ENCODE data around the gene CTIF.

Gene CTIF

DNA sequence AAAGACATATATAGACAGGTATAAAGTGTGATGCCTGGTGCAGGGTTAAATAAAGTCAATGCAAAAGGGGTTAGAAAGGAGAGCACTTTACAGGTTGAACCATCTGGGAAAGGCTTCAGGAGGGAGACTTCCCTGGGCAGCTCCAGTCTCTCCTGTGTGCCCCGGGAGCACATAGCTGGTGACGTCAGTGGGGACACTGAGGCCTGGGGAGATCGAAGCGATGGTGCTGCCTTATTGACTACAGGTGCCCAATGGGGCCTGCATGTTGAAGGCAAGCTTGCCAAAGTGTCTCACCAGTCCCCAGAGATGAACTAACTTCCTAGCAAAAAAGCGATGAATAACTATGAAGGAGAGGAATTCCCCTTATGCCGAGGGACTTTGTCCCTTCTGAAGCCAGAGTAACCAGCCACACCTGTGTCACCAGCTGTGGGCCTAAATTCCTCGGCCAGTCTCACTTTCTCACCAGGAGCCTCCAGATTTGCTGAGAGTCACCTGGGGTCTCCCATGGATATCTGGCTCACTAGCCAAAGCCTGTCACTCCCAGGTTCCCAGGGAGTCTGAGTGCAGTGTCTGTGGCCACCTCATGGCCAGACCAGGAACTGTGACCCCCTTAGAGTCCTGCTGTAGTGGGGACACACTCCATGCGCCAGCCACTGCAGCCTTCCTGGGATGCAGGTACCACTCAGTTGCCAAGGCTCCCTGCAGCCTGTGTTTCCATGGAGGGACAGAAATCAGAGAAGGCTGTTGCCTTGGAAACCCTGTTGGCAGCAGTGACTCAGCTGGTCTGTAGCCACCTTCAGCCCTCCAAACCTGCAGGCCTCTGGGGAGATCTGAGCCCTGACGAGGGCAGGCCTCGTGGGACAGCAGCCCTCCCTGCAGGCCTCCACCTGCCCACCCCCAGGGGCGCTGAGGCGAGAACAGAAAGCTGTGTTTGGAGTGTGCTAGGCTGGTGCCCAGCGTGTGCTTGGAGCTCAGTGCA, 128.7 kb downstream of the CTIF start:
- DNase-seq (ENCODE audit: low read depth) = no peak

DNA sequence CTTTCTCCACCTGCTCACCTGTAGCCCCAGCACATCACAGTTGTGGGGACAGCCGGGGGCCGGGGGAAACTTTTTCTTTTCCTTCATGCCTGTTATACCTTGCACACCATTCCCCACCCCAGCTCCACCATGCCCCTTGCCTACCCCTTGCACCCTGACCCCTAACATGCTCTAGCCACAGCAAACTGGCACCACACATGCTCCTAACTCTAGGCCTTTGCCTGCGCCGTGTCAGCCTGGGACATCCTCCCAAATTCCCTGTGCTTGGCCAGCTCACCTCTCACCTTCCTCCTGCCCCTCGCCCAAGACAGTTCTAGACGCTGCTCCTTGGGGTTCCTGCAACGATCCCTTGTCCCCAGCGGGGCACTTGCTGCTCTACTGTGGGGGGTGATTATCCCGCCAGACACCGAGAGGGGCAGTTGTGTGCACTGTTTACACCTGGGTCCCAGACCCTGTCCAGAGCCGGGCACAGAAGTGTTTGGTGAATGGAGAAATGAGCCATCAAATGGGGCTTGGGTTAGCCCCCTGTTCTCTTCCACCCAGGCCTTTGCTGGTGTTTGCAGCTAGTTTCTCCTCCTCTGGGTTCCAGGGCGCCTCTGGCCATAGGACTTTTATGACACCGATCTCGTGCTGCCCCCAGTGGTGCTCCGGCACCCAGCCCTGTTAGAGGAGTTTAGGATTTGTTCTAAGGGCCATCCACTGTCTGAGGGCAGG, 129.8 kb downstream of the CTIF start:
- DNase-seq (ENCODE audit: low read depth) = no peak

DNA sequence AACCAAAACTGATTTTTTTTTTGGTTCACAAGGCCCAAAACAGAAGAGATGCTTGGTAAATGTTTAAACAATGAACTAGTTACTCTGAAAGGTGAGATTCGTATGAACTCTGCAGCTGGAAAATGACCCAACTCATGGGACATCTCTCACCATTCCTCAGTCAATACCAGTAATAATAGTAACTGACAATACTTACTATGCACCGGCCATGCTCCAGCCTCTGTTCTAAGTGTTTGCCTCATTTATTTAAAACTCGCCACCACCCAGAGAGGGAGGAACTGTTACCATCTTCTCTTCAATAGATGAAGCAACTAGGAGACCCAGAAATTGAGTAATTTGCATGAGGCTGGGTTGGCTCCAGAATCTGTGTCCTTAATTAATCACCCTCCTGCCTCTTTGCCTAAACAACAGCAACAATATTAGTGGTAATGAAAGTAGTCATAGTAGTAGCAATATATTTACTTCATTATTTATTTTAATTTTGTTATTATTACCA, 130.4 kb downstream of the CTIF start:
- DNase-seq (ENCODE audit: low read depth) = no peak

DNA sequence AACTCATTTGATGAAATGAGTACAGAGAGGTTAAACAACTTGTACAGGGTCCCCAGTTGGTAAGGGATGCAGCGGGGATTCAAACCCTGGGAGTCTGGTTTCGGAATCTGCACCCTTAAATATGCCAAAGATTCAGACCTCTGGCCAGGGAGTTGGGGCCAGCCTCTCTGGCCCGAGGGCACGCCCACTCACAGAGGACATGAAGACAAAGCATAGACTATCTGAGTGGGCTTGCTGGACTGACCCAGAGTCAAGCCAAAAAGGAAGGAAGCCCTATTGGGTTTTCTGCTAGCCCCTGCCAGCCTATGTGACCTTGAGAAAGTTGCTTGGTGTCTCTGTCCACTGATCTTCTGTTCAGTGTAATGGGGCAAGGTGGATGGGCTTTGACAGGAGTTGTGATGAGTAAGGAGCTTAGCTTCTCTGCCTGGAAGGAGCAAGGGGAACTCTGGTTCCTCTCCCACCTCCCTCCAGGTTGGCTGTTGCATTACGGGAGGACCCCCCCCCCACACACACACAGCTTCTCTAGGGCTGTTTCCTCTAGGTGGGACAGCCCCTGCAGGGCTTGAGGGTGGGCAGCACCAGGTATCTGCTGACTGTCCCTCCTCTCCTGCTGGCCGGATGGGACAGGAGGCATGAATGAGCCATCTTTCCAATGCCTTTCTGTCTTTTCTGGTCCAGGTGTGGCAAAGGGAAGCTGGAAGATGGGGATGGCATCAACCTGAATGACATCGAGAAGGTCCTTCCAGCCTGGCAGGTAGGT, 131.3 kb downstream of the CTIF start:
- no peak for DNase-seq (ENCODE audit: low read depth)

DNA sequence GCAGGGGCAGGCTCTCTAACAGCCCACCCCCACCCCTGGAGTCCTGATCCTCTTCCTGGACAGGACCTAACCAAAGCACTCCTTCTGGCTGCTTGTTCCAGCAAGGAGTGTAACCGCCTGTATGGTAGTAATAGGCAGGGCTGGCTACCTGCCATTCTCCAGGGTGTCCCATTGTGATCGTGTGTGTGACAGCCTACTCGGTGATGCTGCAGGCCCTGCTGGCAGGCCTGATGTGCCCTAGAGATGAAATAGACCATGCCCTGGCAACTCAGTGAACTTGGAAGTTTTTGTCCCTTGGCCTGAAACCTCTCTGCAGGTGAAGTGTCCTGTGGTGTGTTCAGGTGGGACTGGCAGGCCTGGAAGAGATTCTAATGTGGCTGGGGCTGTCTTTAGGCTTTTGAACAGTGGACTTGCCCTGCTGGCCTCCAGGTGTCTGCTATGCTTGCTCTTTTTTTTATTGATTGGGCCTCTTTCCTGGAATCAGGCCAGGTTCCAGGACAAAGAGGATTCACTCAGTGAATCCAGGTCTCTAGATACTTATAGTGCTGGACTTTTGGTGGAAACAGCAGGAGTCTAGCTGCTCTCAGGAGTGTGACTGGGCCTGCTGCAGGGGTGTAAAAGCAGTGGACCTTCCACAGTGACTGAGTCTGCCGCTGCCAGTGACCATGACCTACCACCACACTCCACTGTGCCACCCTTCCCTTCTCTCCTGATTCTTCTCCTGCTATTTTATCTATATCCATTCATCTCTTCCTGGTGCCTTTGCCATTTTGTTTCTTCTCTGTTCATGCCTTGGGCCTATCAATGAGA, 132.1 kb downstream of the CTIF start:
- no peak for DNase-seq (ENCODE audit: low read depth)

DNA sequence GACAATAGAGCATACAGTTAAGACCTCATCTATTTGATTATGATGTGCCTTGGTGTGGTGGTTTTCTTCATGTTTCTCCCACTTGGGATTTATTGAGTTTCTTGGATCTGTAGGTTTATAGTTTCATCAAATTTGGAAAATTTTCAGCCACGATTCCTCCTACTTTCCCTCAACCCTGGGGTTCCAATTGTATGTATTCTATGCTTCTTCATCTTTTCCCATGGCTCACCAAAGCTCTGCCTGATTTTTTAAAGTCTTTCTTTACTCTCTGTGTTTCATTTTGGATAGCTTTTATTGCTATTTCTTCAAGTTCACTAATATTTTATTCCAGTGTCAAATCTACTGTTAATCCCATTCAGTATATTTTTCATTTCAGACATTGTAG, 132.7 kb downstream of the CTIF start:
- DNase-seq (ENCODE audit: low read depth) = no peak

DNA sequence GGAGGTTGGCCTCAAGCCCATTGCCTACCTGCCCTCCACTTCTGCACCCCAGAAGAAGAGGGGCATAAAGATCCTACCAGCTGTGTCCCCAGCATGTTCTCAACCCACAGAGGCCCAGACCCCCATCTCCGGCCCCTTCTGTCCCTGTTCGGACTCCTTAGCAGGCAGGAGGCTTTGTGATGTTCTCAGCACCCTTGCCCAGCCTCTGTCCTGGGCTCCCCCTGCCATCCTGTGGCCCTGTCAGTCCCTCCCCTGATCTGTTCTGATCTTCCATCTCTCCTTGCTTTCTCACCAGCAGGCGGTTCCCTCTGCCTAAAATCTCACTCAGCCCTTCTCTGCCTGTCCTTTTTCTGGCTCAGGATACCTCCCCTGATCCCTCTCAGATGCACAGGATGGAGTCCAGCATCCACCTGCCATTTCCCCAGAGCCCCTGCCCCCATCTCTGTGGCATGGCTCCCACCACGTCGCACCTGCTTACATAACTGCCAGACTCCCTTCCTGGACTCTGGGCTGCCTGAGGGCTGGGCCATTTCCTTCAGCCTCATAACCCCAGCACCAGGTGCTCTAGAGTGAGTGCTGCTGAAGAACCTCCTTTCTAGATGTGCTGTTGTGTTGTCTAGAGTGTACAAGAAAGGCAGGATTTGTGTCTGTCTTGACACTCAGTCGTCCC, 134.0 kb downstream of the CTIF start:
- no peak for DNase-seq (ENCODE audit: low read depth)

DNA sequence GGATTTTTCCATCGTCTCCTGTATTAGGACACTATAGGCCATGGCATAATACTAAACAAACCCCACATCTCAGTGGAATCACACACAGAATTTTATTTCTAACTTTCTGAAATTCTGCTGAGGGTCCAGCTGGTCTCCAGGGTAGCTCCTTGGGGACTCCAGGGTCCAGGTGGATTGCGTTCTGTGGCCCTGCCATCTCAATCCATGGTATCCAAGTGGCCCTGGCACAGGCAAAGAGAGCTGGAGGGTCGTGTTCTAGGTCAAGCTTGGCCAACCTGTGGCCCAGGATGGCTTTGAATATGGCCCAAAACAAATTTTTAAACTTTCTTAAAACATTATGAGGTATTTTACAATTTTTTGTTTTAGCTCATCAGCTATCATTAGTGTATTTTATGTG, 134.6 kb downstream of the CTIF start:
- no peak for DNase-seq (ENCODE audit: low read depth)

DNA sequence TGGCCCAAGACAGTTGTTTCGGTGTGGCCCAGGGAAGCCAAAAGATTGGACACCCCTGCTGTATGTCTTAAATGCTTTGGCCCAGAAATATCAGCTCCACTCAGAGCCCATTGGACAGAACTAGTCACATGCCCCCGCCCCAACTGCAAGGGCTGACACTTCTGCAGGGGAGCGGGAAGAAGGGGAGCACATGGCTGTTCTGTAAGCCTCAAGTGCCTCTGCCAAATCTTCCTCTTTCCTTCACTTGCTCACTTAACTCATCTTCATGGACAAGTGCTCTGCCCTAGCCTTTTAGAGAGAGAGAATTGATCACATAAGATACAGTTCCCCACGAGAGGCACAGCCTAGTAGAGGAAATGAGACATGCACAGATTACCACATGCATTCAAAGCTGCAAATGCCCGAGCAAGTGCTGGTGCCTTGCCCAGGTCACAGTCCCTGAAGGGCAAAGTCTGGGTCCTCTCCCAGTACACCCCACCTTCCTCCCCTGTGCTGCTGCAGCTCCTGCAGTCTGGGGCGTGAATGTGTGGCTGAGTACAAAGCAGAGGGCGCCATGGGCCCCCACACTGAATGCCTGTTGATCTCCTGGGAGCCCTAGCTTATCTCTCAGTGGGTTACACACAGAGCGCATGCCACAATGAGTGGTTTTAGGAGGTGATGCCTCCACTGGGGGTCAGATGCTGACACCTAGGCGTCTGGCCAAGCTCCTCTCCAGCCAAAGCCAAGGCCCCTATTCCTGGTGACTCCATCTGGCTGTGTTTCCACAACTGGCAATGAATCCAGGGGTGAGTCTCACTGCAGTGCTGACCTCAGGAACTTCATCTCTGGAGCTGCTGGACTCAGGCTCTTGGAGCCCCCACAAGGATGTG, 135.3 kb downstream of the CTIF start:
- DNase-seq (ENCODE audit: low read depth) = no peak

DNA sequence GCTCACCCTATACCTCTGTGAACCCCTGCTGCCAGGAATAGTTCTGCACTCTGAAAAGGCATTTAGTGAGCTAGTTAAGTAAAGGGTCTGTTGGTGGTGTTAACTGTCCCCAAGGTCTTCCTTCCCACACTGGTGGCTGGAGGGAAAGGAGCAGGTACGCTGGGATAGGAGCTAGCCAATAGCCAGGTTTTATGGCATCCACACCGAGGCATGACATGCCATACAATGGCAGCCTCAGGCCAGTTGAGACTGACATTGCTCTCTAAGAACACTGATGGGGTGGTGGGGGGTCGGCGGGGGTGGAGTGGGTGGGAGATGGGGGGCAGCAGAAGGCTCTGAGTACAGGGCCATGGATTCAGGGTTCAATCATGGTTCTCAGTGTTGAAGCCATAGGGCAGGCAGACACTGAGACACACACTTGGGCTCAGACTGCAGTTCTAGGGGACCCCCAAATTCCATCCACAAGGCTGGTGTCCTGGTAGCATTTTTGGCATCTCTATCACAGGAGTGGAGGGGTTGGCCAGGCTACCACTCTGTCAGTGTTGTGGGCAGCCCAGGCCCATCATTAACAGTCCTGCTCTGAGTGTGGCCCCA, 136.0 kb downstream of the CTIF start:
- no peak for DNase-seq (ENCODE audit: low read depth)

DNA sequence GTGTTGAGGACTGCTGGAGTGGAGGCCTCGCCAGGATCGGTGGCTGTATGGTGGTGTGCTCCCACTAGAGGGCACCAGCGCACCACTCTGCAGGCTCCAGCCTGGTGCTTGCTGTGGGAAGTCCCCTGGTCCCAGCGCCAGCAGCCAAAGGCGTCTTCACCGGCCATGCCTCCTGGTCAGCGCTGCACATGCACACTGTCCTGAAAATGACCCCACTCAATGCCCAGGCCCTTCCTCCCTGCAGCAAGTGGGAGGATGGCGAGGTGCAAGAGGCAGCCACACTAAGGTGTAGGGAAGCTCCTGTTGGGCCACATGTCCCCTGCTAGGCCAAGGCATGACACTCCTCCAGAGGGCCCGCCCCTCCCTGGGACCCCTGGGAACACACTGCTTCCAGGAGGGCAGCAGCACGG, 136.5 kb downstream of the CTIF start:
- peak; percentile 78 for DNase-seq (ENCODE audit: low read depth)

DNA sequence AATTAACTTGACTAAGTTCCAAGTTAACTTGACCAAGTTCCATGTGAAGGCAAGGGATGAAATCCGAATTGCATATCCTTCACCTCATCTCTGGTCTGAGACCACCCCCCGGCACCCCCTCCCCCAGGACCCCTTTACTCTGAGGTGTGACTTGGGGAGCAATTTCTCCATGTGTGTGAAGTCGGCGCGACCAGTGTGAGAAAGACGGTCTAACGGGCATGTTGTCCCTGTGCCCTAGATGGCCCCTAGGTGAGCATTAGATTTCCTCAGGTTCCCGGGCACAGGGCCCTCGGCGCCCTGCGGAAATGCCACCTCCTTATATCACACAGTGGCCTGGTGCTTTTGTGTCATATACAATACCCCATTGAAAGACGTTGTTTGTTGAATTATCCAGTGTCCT, 137.1 kb downstream of the CTIF start:
- DNase-seq (ENCODE audit: low read depth) = no peak

DNA sequence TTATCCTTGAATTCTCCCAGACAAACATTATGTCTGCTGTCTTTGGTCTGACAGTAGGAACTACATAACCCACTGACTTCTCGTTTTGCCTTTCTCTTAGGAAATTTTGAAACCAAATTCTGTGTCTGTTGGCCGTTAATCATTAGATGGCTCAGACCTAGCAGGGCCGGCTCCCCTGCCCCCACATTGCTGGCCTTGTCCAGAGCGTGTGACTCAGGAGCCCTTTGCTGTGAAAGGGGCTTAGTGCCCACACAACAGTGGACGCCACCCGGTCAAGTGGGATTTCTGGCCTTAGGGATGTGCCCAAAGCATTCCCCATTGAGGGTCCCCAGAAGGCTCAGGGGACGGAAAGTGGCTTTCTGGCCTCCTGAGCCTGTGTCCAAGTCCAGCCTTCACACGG, 137.5 kb downstream of the CTIF start:
- no peak for DNase-seq (ENCODE audit: low read depth)

DNA sequence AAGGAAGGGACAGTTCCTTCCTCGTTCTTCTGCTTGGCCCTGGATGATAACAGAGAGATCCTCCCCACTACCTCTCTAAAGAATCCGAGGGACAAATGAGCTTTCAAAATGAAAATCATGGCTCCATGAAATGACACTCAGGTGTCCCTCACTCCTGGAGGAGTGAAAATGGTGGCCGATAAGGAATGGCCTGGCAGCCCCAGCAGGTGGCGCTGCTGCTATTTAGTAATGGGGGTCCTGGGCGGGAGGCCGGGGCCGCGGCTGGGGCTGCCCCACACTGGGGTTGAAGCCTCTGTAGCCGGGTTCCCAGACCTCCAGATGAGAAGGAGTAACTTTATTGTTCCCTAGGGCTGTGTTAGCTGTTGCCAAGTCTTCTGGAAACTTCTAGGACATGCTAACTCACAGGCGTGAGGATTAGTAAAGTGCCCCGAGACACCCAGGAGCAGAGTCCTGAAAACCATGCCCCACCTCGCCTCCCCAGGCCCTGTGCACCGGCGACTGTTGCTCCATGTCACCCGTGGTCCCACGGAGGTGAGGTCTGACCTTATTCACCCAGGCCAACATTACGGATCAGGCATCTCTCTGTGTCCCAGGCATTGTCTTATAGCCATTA, 138.0 kb downstream of the CTIF start:
- peak; percentile 59 for DNase-seq (ENCODE audit: low read depth)

DNA sequence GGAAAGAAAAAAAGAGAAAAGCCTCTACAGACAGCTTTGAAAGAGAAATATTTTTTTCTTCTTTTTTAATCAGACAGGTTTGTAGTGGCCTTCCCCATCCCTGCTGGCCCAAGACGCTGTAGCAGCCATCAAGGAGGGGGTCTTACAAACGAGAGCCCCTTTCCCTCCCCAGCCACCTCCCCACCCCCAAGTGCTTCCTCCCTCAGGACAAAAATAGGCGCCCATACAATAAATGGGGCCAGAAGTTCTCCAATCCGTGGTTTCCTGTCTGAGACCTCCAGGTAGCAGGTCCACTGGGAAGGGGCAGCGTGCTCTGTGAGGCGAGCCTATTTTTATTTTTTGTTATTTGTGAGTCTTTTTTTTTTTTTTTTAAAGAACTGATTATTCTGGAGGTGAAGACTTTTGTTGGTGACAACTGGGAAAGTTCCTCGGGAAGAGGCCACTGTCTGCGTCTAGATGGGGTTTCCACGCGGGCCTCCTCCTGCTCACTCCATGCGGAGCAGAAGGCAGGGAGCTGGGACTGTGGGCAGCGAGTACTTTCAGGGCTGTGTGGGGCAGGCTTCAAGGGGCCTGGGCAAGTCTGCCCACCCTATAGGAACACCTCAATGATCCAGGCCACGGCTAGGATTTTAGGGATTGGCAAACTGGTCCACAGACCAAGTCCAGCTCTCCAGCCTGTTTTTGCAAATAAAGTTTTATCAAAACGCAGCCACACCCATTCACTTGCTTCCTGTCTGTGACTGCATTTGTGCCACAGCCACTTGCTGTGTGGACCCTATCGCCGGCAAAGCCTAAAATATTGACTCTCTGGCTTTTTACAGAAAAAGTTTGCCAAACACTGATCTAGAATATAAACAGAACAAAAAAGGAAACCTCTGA, 139.6 kb downstream of the CTIF start:
- no peak for DNase-seq (ENCODE audit: low read depth)

DNA sequence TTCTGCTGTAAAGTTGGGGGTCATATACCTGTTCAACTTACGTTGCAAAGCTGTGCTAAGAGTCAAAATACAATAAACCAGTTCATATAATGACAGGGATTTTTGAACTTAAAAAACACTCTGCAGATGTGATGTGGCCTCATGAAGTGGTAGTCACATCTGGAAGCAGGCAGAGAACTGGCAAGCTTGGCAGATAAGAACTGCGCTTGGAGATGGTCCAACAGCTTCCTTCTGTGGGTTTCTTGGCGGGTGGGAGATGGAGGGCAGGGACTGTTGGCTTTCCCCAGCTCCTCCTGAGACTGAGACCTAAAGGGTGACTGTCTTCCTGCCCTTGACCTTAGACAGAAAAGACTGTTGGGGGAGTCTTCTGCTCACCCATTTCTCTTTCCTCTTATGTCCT, 140.4 kb downstream of the CTIF start:
- DNase-seq (ENCODE audit: low read depth) = no peak

DNA sequence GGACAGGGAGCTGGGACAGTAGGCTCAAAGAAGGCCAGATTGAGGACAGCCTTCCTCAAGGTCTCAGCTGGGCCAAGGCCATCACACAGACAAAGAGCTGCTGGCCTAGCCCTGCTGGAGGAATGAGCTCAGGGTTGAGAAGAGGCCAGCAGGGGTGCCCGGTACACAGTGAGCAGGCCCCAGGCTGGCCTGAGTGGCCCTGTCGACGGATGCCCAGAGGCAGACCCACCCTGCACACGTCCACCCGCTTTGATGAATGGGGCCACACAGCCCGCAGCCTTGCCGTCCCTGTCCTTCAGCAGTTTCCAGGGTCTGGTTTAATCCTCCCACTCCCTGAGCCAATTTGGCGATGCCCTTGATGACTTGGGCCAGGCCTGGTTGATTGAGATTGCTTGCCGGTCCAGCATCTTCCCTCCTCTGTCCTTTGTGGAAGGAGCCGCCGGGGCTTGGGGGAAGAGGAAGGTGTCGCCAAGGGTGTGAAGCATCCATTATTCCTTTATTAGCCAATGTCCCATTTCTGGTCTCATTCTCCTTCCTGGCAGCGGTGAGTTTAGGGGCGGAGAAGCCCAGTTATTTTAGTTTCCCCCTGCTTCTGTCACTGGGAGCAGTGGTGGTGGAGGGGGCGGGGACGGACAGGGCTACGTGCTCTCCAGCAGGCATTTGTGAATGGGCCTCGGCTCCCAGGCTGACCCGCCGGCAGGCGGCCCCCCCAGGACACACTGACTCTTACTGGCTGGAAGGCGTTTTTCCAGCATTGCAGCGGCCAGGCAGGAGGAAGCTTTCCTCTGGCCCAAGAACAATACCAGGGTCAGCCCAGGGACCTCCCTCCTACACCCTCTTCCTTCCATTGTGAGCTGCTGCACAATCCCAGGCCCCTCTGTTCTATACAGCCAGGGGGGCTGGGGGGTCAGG, 141.8 kb downstream of the CTIF start:
- no peak for DNase-seq (ENCODE audit: low read depth)
